KMS-11 (cell line): Measurements from ENCODE around the gene AXIN1.
A peak's percentile ranks its signal among the peaks of the same experiment; 100 is the strongest.

Experiments used
- H2AFZ ChIP-seq: fragments of 200-600 bp; sonication (generic); 2 replicates; pipeline ENCODE4 v1.6.1; 2016; ENCODE audit warnings: antibody characterized with exemption, mixed run types, low read depth
- H3K27ac ChIP-seq: fragments of 200-600 bp; sonication (generic); 2 replicates; pipeline ENCODE4 v1.6.1; 2016; ENCODE audit warnings: mild to moderate bottlenecking, mixed run types
- H3K27me3 ChIP-seq: fragments of 200-600 bp; sonication (generic); 2 replicates; pipeline ENCODE4 v1.6.1; 2017; ENCODE audit warnings: mild to moderate bottlenecking, low read depth, mixed run types, moderate library complexity; ENCODE audit not compliant: insufficient read depth
- H3K36me3 ChIP-seq: fragments of 200-600 bp; sonication (generic); 2 replicates; pipeline ENCODE4 v1.6.1; 2017; ENCODE audit warnings: mild to moderate bottlenecking, mixed run types; ENCODE audit not compliant: insufficient read depth
- H3K4me1 ChIP-seq: fragments of 200-600 bp; sonication (generic); 2 replicates; pipeline ENCODE4 v1.6.1; 2016; ENCODE audit warnings: mild to moderate bottlenecking, low read depth, mixed run types; ENCODE audit not compliant: poor library complexity, severe bottlenecking
- H3K4me2 ChIP-seq: fragments of 200-600 bp; sonication (generic); 2 replicates; pipeline ENCODE4 v1.7.0; 2016; ENCODE audit warnings: mild to moderate bottlenecking, mixed run types
- H3K4me3 ChIP-seq: fragments of 200-600 bp; sonication (generic); IDR thresholded peaks from 2 replicates; pipeline ENCODE4 v1.6.1; 2017; ENCODE audit warnings: low read depth, low read length, mixed read lengths; ENCODE audit not compliant: insufficient read depth
- H3K79me2 ChIP-seq: fragments of 200-600 bp; sonication (generic); 2 replicates; pipeline ENCODE4 v1.6.1; 2016; ENCODE audit warnings: low read depth, mixed run types; ENCODE audit not compliant: insufficient read depth
- H3K9ac ChIP-seq: fragments of 200-600 bp; sonication (generic); 2 replicates; pipeline ENCODE4 v1.6.1; 2016; ENCODE audit warnings: mild to moderate bottlenecking, mixed run types
- H4K20me1 ChIP-seq: fragments of 200-600 bp; sonication (generic); 2 replicates; pipeline ENCODE4 v1.6.1; 2016; ENCODE audit warnings: mild to moderate bottlenecking, mixed run types; ENCODE audit not compliant: insufficient read depth
- CTCF ChIP-seq: fragments of 200-600 bp; sonication (generic); conservative IDR thresholded peaks from 2 replicates; pipeline ENCODE4 v1.6.1; 2017; ENCODE audit warnings: low read depth, mild to moderate bottlenecking, antibody characterized with exemption, low read length, moderate library complexity, mixed read lengths

Gene AXIN1

GRCh38 chr16:361872-362701 is 9.6 kb upstream of the AXIN1 start:
- peak; percentile 78 for TF ChIP-seq CTCF
- Histone ChIP-seq H3K79me2 (no peaks in the 10 kb centered on the region), H2AFZ (peak overlapping the region; percentile 89; the same call in 1 of the 2 replicates), H3K4me2 (peak overlapping the region; percentile 51; the same call in 1 of the 2 replicates), H3K27me3 (peaks cover 15% of the 10 kb centered on the region; the same call in 1 of the 2 replicates), H3K36me3 (no peaks in the 10 kb centered on the region), H3K4me3 (no peak overlapping the region), H4K20me1 (no peaks in the 10 kb centered on the region), H3K9ac (no peak overlapping the region), H3K4me1 (peaks cover 8% of the 10 kb centered on the region), H3K27ac (no peak overlapping the region)

GRCh38 chr16:361341-361871 is 8.9 kb upstream of the AXIN1 start:
- Histone ChIP-seq H3K4me2 (no peak overlapping the region), H4K20me1 (no peaks in the 10 kb centered on the region), H3K27me3 (peaks cover 15% of the 10 kb centered on the region; the same call in 1 of the 2 replicates), H3K4me3 (no peak overlapping the region), H3K36me3 (no peaks in the 10 kb centered on the region), H3K79me2 (no peaks in the 10 kb centered on the region), H3K27ac (no peak overlapping the region), H2AFZ (no peak overlapping the region), H3K4me1 (peaks cover 8% of the 10 kb centered on the region), H3K9ac (no peak overlapping the region)
- TF ChIP-seq CTCF, result no peak

- Histone ChIP-seq H4K20me1 (no peaks in the 10 kb centered on the region), H3K27ac (no peak overlapping the region), H3K4me1 (peaks cover 8% of the 10 kb centered on the region), H3K36me3 (no peaks in the 10 kb centered on the region), H3K4me2 (no peak overlapping the region), H3K9ac (no peak overlapping the region), H3K27me3 (peaks cover 15% of the 10 kb centered on the region; the same call in 1 of the 2 replicates), H3K4me3 (no peak overlapping the region), H2AFZ (no peak overlapping the region), H3K79me2 (no peaks in the 10 kb centered on the region)
- no peak for TF ChIP-seq CTCF
These were observed 8.3 kb upstream of the AXIN1 start for GRCh38 chr16:360698-361336.

GRCh38 chr16:359871-360697 is 7.6 kb upstream of the AXIN1 start:
- TF ChIP-seq CTCF, result no peak
- Histone ChIP-seq H2AFZ (no peak overlapping the region), H3K9ac (no peak overlapping the region), H3K4me2 (no peak overlapping the region), H3K4me1 (peaks cover 8% of the 10 kb centered on the region), H3K4me3 (no peak overlapping the region), H4K20me1 (no peaks in the 10 kb centered on the region), H3K27ac (no peak overlapping the region), H3K79me2 (no peaks in the 10 kb centered on the region), H3K36me3 (no peaks in the 10 kb centered on the region), H3K27me3 (peaks cover 15% of the 10 kb centered on the region; the same call in 1 of the 2 replicates)
